SU-DHL-6 (cell line): ENCODE measurements around the gene ZMAT3.

ENCODE experiments used
- H2AFZ ChIP-seq: fragments of 200-600 bp; sonication (generic); 2 replicates; pipeline ENCODE4 v1.6.1; 2014; ENCODE audit warnings: low read depth, mild to moderate bottlenecking, moderate library complexity, mixed read lengths, antibody characterized with exemption, low read length; ENCODE audit not compliant: severe bottlenecking
- H3F3A ChIP-seq: fragments of 200-600 bp; shearing (Covaris generic); 2 replicates; pipeline ENCODE4 v1.6.0; 2016; ENCODE audit warnings: antibody characterized with exemption, mild to moderate bottlenecking; ENCODE audit not compliant: insufficient read depth
- H3K27ac ChIP-seq: fragments of 200-600 bp; sonication (generic); 2 replicates; pipeline ENCODE4 v1.5.1; 2016; ENCODE audit warnings: low read depth, mild to moderate bottlenecking, low read length, moderate library complexity, mixed read lengths
- H3K27me3 ChIP-seq: fragments of 200-600 bp; sonication (generic), shearing (Covaris generic); 2 replicates; pipeline ENCODE4 v1.6.0; 2014; ENCODE audit warnings: mild to moderate bottlenecking, low read length
- H3K36me3 ChIP-seq: fragments of 200-600 bp; sonication (generic); 2 replicates; pipeline ENCODE4 v1.6.1; 2014; ENCODE audit warnings: mild to moderate bottlenecking, low read length, mixed read lengths
- H3K4me2 ChIP-seq: fragments of 300-600, 200-600 bp; shearing (Covaris generic), sonication (generic); 2 replicates; pipeline ENCODE4 v1.6.0; 2014; ENCODE audit warnings: low read length, low read depth, mild to moderate bottlenecking; ENCODE audit not compliant: poor library complexity, severe bottlenecking
- H3K4me3 ChIP-seq: fragments of 200-600 bp; sonication (generic); 2 replicates; pipeline ENCODE4 v1.5.1; 2014; ENCODE audit warnings: antibody characterized with exemption, low read length, mild to moderate bottlenecking, mixed read lengths; ENCODE audit not compliant: insufficient read depth, poor library complexity, severe bottlenecking
- H3K79me2 ChIP-seq: fragments of 200-600 bp; sonication (generic); 2 replicates; pipeline ENCODE4 v1.6.1; 2014; ENCODE audit warnings: mild to moderate bottlenecking, low read length, moderate library complexity; ENCODE audit not compliant: insufficient read depth
- H3K9ac ChIP-seq: fragments of 200-600 bp; sonication (generic); 2 replicates; pipeline ENCODE4 v1.7.0; 2014; ENCODE audit warnings: mild to moderate bottlenecking, low read length
- H3K9me2 ChIP-seq: fragments of 200-600 bp; sonication (generic); replicated peaks from 2 replicates; pipeline ENCODE4 v1.6.1; 2014; ENCODE audit warnings: low read length; ENCODE audit not compliant: insufficient read depth
- H3K9me3 ChIP-seq: fragments of 200-600 bp; sonication (generic); 2 replicates; pipeline ENCODE4 v1.6.1; 2014; ENCODE audit warnings: low read length, mixed read lengths; ENCODE audit not compliant: insufficient read depth
- H4K20me1 ChIP-seq: fragments of 200-600 bp; sonication (generic); 2 replicates; pipeline ENCODE4 v1.6.1; 2014; ENCODE audit warnings: low read depth, mild to moderate bottlenecking, antibody characterized with exemption, low read length, moderate library complexity, mixed read lengths
- EZH2phosphoT487 ChIP-seq: fragments of 200-600 bp; sonication (generic), shearing (Covaris generic); conservative IDR thresholded peaks from 2 replicates; pipeline ENCODE4 v1.6.1; 2018; ENCODE audit warnings: mild to moderate bottlenecking, antibody characterized with exemption, low read length, moderate library complexity, mixed read lengths
- TF ChIP-seq, protein P1 (sequence below): fragments of 200-600 bp; sonication (generic); IDR thresholded peaks from one replicate; pipeline ENCODE4 v1.5.1; 2017; ENCODE audit warnings: antibody characterized with exemption, mild to moderate bottlenecking, low read length, moderate library complexity; ENCODE audit not compliant: insufficient read depth, poor library complexity, severe bottlenecking

Gene ZMAT3

DNA sequence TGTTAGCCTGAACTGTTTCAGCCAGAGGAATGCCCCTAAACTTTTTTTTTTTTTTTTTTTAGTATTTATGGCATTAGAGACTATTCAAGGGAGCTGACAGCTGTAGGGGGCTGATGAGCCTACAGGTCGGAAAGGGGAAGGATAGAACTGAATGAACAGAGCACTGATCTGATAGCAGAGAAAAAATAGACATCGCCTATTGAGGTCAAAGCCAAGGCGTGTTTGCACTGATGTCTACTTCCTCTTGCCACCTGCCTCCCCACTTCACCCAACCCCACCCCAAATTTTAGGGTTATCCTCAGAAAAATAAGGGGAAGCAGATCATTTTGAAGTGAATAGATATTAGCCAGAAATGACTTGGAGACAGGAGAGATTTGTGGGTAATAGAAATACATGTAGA lies 3.0 kb upstream of the ZMAT3 start:
- no peaks in the 10 kb centered on the region for H4K20me1 ChIP-seq
- H3K4me3 ChIP-seq, result no peak overlapping the region
- no peaks in the 10 kb centered on the region for H3K9me2 ChIP-seq
- TF ChIP-seq EZH2phosphoT487, result no peak
- TF ChIP-seq, protein P1, sequence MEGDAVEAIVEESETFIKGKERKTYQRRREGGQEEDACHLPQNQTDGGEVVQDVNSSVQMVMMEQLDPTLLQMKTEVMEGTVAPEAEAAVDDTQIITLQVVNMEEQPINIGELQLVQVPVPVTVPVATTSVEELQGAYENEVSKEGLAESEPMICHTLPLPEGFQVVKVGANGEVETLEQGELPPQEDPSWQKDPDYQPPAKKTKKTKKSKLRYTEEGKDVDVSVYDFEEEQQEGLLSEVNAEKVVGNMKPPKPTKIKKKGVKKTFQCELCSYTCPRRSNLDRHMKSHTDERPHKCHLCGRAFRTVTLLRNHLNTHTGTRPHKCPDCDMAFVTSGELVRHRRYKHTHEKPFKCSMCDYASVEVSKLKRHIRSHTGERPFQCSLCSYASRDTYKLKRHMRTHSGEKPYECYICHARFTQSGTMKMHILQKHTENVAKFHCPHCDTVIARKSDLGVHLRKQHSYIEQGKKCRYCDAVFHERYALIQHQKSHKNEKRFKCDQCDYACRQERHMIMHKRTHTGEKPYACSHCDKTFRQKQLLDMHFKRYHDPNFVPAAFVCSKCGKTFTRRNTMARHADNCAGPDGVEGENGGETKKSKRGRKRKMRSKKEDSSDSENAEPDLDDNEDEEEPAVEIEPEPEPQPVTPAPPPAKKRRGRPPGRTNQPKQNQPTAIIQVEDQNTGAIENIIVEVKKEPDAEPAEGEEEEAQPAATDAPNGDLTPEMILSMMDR, result no peak
- 0 out of 2 replicates have a peak, but pooled peaks cover 12% of the 10 kb centered on the region for H3F3A ChIP-seq
- no peaks in the 10 kb centered on the region for H3K36me3 ChIP-seq
- no peak overlapping the region for H3K27ac ChIP-seq
- H3K27me3 ChIP-seq, result no peaks in the 10 kb centered on the region
- H2AFZ ChIP-seq, result no peak overlapping the region
- H3K79me2 ChIP-seq, result no peaks in the 10 kb centered on the region; the same call in 1 of the 2 replicates
- no peak overlapping the region for H3K9ac ChIP-seq
- H3K9me3 ChIP-seq, result no peaks in the 10 kb centered on the region
- H3K4me2 ChIP-seq, result no peak overlapping the region

DNA sequence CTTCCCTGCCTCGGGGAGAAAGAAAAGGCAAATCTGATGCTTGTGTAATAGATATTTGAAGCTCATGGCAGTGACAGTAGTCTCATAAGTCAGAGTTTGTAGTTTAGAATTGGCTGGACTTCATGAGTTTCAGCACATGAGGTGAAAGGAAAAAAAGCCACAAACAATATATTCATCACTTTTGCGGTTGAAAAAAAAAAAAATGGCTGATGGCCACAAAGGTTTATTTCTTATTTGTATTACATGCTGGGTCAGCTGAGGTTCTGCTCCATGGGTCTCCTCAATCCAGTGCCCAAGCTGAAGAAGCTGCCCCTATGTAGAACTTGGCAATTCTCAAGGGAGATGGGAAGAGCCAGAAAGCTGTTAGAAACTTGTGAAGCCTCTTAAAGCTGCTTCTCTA lies 2.2 kb upstream of the ZMAT3 start:
- H3K27ac ChIP-seq, result no peak overlapping the region
- no peak overlapping the region for H3K4me2 ChIP-seq
- no peaks in the 10 kb centered on the region for H4K20me1 ChIP-seq
- no peaks in the 10 kb centered on the region for H3K9me2 ChIP-seq
- H2AFZ ChIP-seq, result no peak overlapping the region
- H3F3A ChIP-seq, result 0 out of 2 replicates have a peak, but pooled peaks cover 12% of the 10 kb centered on the region
- no peaks in the 10 kb centered on the region for H3K27me3 ChIP-seq
- H3K4me3 ChIP-seq, result no peak overlapping the region
- H3K36me3 ChIP-seq, result no peaks in the 10 kb centered on the region
- peaks cover 7% of the 10 kb centered on the region for H3K79me2 ChIP-seq
- H3K9me3 ChIP-seq, result no peaks in the 10 kb centered on the region
- no peak overlapping the region for H3K9ac ChIP-seq
- TF ChIP-seq, protein P1, result no peak
- no peak for TF ChIP-seq EZH2phosphoT487

DNA sequence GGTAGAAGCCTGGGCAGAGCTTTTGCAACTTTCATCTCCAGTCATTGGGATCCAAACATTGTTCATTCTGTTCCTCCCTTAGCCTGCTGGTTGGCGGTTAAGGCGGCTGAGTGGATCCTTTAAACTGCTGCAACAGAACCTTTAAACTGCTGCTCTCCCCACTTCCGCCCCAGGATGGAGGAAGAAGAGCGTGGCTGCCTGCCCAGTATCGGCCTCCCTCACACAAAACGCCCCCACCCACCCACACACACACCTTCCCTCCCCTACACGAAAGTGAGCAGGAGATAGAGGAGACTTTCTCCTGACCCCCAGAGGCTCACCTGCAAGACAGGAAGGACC lies 460 bp upstream of the ZMAT3 start:
- Histone ChIP-seq H4K20me1 (no peaks in the 10 kb centered on the region), H3K79me2 (peaks cover 9% of the 10 kb centered on the region), H3K9me3 (no peaks in the 10 kb centered on the region), H3K9me2 (no peaks in the 10 kb centered on the region), H2AFZ (peak overlapping the region; percentile 97), H3F3A (0 out of 2 replicates have a peak, but pooled peaks cover 12% of the 10 kb centered on the region), H3K36me3 (no peaks in the 10 kb centered on the region), H3K9ac (peak overlapping the region; percentile 77), H3K4me2 (peak overlapping the region; percentile 88), H3K4me3 (peak overlapping the region; percentile 86), H3K27ac (peak overlapping the region; percentile 53), H3K27me3 (no peaks in the 10 kb centered on the region)
- TF ChIP-seq, protein P1, result no peak
- TF ChIP-seq EZH2phosphoT487, result no peak

DNA sequence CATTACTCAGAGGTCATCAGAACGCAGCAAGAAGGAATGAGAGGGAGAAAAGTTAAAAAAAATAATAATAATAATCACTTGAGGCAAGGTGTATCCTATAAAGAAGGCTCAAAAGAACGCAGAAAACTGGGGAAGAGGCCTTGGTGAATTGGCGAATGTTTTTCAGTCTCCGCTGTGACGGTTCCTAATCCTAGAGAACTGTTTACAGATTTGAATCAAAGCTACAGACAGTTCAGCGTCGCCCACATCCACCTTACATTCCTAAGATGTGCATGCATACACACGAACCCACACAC lies 634 bp downstream of the ZMAT3 start:
- Histone ChIP-seq H3K27ac (peak overlapping the region; percentile 24; the same call in 1 of the 2 replicates), H4K20me1 (no peaks in the 10 kb centered on the region), H3K4me3 (peak overlapping the region; percentile 86), H3K4me2 (peak overlapping the region; percentile 88), H2AFZ (peak overlapping the region; percentile 97), H3K79me2 (peaks cover 9% of the 10 kb centered on the region), H3K9ac (peak overlapping the region; percentile 77), H3K36me3 (no peaks in the 10 kb centered on the region), H3K9me3 (no peaks in the 10 kb centered on the region), H3F3A (0 out of 2 replicates have a peak, but pooled peaks cover 12% of the 10 kb centered on the region), H3K9me2 (no peaks in the 10 kb centered on the region), H3K27me3 (no peaks in the 10 kb centered on the region)
- TF ChIP-seq, protein P1, result no peak
- no peak for TF ChIP-seq EZH2phosphoT487
